Adrenal gland (tissue), 5 donors: ENCODE results near the gene DDX20.

Experiments
- POLR2A ChIP-seq, 2 donors: fragments of 450-650 bp; IDR thresholded peaks; one replicate each; pipeline ENCODE4 v1.6.1; 2017; ENCODE audit warnings: antibody characterized with exemption in 2 of 2, mild to moderate bottlenecking in 2 of 2, moderate library complexity in 1 of 2
- TF ChIP-seq, protein P1 (sequence below), 6 experiments: fragments of 450-650 bp in 4 of 6; fragments of 200-600 bp in 2 of 6; sonication (generic) in 1 of 6; IDR thresholded peaks; 1 replicate in 5 of 6; 2 replicates in 1 of 6; pipeline versions ENCODE4 v1.5.1 to v1.8.0; 2016 to 2021; ENCODE audit warnings: antibody characterized with exemption in 6 of 6, mild to moderate bottlenecking in 2 of 6, moderate library complexity in 1 of 6
- donor health status: DM: no; HTN: no; CAD: no.

DNA sequence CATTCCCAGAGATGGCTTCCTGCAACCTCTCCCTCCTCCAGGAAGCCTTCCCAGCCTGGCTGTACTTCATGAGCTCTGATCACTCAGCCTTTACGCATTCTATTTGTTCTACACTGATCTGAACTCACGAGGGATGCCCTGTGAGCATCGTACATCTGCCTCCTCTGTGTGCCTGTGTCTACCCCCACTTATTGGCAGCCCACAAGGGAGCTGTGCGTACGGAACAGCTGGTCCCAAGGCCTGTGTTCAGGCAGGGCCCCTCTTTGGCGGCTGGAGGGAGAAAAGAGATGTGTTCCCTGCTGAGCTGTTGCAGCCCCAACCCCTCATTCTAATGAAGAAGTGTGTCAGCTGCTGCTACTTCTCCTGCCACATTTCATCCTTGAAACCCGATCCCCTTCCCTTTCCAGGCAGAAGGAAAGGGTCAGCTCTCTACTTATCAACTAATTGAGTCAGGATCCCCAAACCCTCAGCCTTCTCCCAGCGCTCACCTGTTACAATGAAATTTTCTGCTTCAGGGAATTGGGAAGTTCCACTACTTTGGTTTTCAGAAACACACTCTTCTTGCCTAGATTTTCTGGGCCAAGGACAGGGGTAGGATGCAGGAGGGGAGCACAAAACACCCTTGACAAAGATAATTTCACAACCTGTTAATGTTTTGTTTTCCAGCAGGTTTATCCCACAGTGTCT lies 19.7 kb upstream of the DDX20 start:
- TF ChIP-seq, protein P1, sequence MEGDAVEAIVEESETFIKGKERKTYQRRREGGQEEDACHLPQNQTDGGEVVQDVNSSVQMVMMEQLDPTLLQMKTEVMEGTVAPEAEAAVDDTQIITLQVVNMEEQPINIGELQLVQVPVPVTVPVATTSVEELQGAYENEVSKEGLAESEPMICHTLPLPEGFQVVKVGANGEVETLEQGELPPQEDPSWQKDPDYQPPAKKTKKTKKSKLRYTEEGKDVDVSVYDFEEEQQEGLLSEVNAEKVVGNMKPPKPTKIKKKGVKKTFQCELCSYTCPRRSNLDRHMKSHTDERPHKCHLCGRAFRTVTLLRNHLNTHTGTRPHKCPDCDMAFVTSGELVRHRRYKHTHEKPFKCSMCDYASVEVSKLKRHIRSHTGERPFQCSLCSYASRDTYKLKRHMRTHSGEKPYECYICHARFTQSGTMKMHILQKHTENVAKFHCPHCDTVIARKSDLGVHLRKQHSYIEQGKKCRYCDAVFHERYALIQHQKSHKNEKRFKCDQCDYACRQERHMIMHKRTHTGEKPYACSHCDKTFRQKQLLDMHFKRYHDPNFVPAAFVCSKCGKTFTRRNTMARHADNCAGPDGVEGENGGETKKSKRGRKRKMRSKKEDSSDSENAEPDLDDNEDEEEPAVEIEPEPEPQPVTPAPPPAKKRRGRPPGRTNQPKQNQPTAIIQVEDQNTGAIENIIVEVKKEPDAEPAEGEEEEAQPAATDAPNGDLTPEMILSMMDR (IDR thresholded peaks at IDR 0.05): no peak
- no peak for TF ChIP-seq POLR2A (IDR thresholded peaks at IDR 0.05)
